HEK293 (cell line): ENCODE measurements around the gene GAS1.

Experiments
- KLF1 ChIP-seq: fragments of 450-650 bp; formaldehyde crosslinking; IDR thresholded peaks from 2 replicates; pipeline ENCODE4 v1.5.1; 2016; ENCODE audit warnings: missing biosample characterization, missing genetic modification characterization
- KLF8 ChIP-seq: fragments of 450-650 bp; formaldehyde crosslinking; IDR thresholded peaks from 2 replicates; pipeline ENCODE4 v1.5.1; 2016; ENCODE audit warnings: missing biosample characterization, missing genetic modification characterization
- MEIS1 ChIP-seq: sonication (generic); formaldehyde crosslinking; IDR thresholded peaks from 2 replicates; pipeline ENCODE4 v1.8.1; 2022; ENCODE audit warnings: missing genetic modification reagents, mild to moderate bottlenecking, borderline replicate concordance
- TCF7L2 ChIP-seq: IDR thresholded peaks from 2 replicates; pipeline ENCODE4 v1.6.1; 2011; ENCODE audit warnings: low read depth, mild to moderate bottlenecking, inconsistent platforms, low read length, moderate library complexity, borderline replicate concordance
- TSHZ1 ChIP-seq: fragments of 450-650 bp; formaldehyde crosslinking; IDR thresholded peaks from 2 replicates; pipeline ENCODE4 v1.5.1; 2016; ENCODE audit warnings: missing biosample characterization, missing genetic modification characterization, borderline replicate concordance
- YY1 ChIP-seq: fragments of 450-650 bp; formaldehyde crosslinking; IDR thresholded peaks from 2 replicates; pipeline ENCODE4 v1.5.1; 2018; ENCODE audit warnings: missing biosample characterization, missing genetic modification characterization
- ZBTB20 ChIP-seq: fragments of 450-650 bp; formaldehyde crosslinking; IDR thresholded peaks from 2 replicates; pipeline ENCODE4 v1.5.1; 2016; ENCODE audit warnings: missing biosample characterization, missing genetic modification characterization
- ZNF10 ChIP-seq: fragments of 450-650 bp; formaldehyde crosslinking; IDR thresholded peaks from 2 replicates; pipeline ENCODE4 v1.5.1; 2017; ENCODE audit warnings: missing biosample characterization, missing genetic modification characterization
- ZNF48 ChIP-seq: fragments of 450-650 bp; formaldehyde crosslinking; IDR thresholded peaks from 2 replicates; pipeline ENCODE4 v1.5.1; 2016; ENCODE audit warnings: missing biosample characterization, missing genetic modification characterization
- ZSCAN23 ChIP-seq: fragments of 450-650 bp; formaldehyde crosslinking; IDR thresholded peaks from 2 replicates; pipeline ENCODE4 v1.5.1; 2016; ENCODE audit warnings: missing biosample characterization, missing genetic modification characterization
- TF ChIP-seq, protein P1 (sequence below): fragments of 450-650 bp; formaldehyde crosslinking; IDR thresholded peaks from 2 replicates; pipeline ENCODE4 v1.5.1; 2016; ENCODE audit warnings: missing biosample characterization, missing genetic modification characterization
- TF ChIP-seq, protein P2 (sequence below): fragments of 450-650 bp; formaldehyde crosslinking; IDR thresholded peaks from 2 replicates; pipeline ENCODE4 v1.5.0; 2017; ENCODE audit warnings: missing biosample characterization, missing genetic modification characterization, borderline replicate concordance
- TF ChIP-seq, protein P3 (sequence below): fragments of 450-650 bp; formaldehyde crosslinking; IDR thresholded peaks from 2 replicates; pipeline ENCODE4 v1.5.1; 2016; ENCODE audit warnings: missing biosample characterization, missing genetic modification characterization

DNA sequence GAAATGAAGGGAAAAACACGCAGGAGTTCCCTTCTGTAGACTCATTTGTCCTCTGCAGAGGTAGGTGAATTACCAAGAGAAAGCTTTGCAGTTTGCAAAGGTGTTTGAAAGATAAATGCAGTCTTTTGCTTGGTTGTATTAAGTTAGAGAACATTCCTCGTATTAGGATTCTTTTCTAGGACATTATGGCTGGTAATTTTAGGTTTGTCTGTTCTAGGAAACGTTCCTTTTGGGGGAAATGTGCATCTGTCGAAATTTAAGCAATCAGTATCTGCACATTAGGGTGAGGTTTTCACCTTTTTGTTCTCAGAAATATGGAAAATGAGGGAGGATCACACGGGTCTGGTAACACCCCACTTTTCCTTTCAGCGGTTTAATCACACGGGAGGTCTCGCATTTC is 45.1 kb downstream of the GAS1 start:
- no peak for TF ChIP-seq ZSCAN23 (tag by site-specific recombination)
- TF ChIP-seq TSHZ1 (tag by site-specific recombination): no peak
- TF ChIP-seq, protein P1, sequence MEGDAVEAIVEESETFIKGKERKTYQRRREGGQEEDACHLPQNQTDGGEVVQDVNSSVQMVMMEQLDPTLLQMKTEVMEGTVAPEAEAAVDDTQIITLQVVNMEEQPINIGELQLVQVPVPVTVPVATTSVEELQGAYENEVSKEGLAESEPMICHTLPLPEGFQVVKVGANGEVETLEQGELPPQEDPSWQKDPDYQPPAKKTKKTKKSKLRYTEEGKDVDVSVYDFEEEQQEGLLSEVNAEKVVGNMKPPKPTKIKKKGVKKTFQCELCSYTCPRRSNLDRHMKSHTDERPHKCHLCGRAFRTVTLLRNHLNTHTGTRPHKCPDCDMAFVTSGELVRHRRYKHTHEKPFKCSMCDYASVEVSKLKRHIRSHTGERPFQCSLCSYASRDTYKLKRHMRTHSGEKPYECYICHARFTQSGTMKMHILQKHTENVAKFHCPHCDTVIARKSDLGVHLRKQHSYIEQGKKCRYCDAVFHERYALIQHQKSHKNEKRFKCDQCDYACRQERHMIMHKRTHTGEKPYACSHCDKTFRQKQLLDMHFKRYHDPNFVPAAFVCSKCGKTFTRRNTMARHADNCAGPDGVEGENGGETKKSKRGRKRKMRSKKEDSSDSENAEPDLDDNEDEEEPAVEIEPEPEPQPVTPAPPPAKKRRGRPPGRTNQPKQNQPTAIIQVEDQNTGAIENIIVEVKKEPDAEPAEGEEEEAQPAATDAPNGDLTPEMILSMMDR (tag by site-specific recombination): no peak
- no peak for TF ChIP-seq ZBTB20 (tag by site-specific recombination)
- TF ChIP-seq, protein P2, sequence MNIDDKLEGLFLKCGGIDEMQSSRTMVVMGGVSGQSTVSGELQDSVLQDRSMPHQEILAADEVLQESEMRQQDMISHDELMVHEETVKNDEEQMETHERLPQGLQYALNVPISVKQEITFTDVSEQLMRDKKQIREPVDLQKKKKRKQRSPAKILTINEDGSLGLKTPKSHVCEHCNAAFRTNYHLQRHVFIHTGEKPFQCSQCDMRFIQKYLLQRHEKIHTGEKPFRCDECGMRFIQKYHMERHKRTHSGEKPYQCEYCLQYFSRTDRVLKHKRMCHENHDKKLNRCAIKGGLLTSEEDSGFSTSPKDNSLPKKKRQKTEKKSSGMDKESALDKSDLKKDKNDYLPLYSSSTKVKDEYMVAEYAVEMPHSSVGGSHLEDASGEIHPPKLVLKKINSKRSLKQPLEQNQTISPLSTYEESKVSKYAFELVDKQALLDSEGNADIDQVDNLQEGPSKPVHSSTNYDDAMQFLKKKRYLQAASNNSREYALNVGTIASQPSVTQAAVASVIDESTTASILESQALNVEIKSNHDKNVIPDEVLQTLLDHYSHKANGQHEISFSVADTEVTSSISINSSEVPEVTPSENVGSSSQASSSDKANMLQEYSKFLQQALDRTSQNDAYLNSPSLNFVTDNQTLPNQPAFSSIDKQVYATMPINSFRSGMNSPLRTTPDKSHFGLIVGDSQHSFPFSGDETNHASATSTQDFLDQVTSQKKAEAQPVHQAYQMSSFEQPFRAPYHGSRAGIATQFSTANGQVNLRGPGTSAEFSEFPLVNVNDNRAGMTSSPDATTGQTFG: no peak
- no peak for TF ChIP-seq ZNF10
- TF ChIP-seq, protein P3, sequence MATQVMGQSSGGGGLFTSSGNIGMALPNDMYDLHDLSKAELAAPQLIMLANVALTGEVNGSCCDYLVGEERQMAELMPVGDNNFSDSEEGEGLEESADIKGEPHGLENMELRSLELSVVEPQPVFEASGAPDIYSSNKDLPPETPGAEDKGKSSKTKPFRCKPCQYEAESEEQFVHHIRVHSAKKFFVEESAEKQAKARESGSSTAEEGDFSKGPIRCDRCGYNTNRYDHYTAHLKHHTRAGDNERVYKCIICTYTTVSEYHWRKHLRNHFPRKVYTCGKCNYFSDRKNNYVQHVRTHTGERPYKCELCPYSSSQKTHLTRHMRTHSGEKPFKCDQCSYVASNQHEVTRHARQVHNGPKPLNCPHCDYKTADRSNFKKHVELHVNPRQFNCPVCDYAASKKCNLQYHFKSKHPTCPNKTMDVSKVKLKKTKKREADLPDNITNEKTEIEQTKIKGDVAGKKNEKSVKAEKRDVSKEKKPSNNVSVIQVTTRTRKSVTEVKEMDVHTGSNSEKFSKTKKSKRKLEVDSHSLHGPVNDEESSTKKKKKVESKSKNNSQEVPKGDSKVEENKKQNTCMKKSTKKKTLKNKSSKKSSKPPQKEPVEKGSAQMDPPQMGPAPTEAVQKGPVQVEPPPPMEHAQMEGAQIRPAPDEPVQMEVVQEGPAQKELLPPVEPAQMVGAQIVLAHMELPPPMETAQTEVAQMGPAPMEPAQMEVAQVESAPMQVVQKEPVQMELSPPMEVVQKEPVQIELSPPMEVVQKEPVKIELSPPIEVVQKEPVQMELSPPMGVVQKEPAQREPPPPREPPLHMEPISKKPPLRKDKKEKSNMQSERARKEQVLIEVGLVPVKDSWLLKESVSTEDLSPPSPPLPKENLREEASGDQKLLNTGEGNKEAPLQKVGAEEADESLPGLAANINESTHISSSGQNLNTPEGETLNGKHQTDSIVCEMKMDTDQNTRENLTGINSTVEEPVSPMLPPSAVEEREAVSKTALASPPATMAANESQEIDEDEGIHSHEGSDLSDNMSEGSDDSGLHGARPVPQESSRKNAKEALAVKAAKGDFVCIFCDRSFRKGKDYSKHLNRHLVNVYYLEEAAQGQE (tag by site-specific recombination): no peak
- TF ChIP-seq TCF7L2: no peak
- TF ChIP-seq ZNF48 (tag by site-specific recombination): no peak
- TF ChIP-seq YY1 (tag by site-specific recombination): no peak
- no peak for TF ChIP-seq KLF8
- no peak for TF ChIP-seq MEIS1 (CRISPR knock-in tag)
- TF ChIP-seq KLF1: no peak
